Ovary (tissue), 9 donors: ENCODE results near the gene KRTAP5-4. TPM values are rescaled to one million over a fixed set of nuclear protein-coding genes. Genes with fewer than 3 reads are reported as not detected.
"Not testable (repeated sequence)": the region's sequence is repeated elsewhere in the genome, so short reads cannot be mapped to it uniquely, and the experiment has no call there.

Source experiments
- DNase-seq, 5 donors: peaks; one replicate each; pipeline ENCODE4 v3.0.0-alpha.2; 2019 to 2020
- H3K27ac ChIP-seq, 2 donors: fragments of 200-600 bp; one replicate each; pipeline versions ENCODE4 v1.5.1 to v1.8.0; 2019 to 2022
- H3K27me3 ChIP-seq: fragments of 200-600 bp; one replicate; pipeline ENCODE4 v1.8.0; 2022
- H3K36me3 ChIP-seq: fragments of 200-600 bp; sonication (generic); one replicate; pipeline ENCODE4 v1.5.1; 2019
- H3K4me1 ChIP-seq: one replicate; pipeline ENCODE4 v1.8.1; 2013; ENCODE audit warnings: mild to moderate bottlenecking, moderate library complexity; ENCODE audit not compliant: insufficient read depth
- H3K4me3 ChIP-seq: fragments of 200-600 bp; sonication (generic); one replicate; pipeline ENCODE4 v1.5.1; 2017
- H3K9me3 ChIP-seq, 2 donors: fragments of 200-600 bp in 1 of 2; sonication (generic) in 1 of 2; one replicate each; pipeline versions ENCODE4 v1.5.1 to v1.8.1; 2013 to 2019; ENCODE audit warnings: mild to moderate bottlenecking in 1 of 2, moderate library complexity in 1 of 2
- EP300 ChIP-seq: sonication (generic); formaldehyde crosslinking; IDR thresholded peaks from one replicate; pipeline ENCODE4 v1.6.1; 2017; ENCODE audit warnings: antibody characterized with exemption
- POLR2A ChIP-seq: fragments of 450-650 bp; IDR thresholded peaks from one replicate; pipeline ENCODE4 v1.6.1; 2017; ENCODE audit warnings: antibody characterized with exemption, mild to moderate bottlenecking, moderate library complexity
- WGBS, 3 donors: extraction: QIAGEN DNeasy Blood & Tissue Kit in 1 of 3; methylation state at CpG; one replicate each; pipeline versions ENCODE4 v1.1.5 to v1.1.7; 2013 to 2017; 5-methylcytosine and 5-hydroxymethylcytosine counted together
- intact Hi-C, 4 donors: fragments of 100-400 bp; cut with DNase I; formaldehyde crosslinking; loops; one replicate each; pipeline versions ENCODE4 v1.11.0 to v1.15.1; 2022 to 2023
- polyA plus RNA-seq, 2 donors: library from polyadenylated mRNA; stranded (reverse); fragments of 200-250 nt in 1 of 2; fragments of 350-450 nt in 1 of 2; fragmentation: Illumina TruSeq in 1 of 2; extraction: RNeasy Lipid Tissue Mini Kit (QIAGEN cat#74804) in 1 of 2; gene quantifications; one replicate each; pipeline ENCODE4 v1.2.3, GENCODE V29; 2013 to 2014
- total RNA-seq, 7 donors: library from RNA; depleted of rRNA in 2 of 7; stranded (reverse); fragments of >200 nt in 2 of 7; fragmentation: NEBNext Ultra II Directional in 3 of 7; extraction: Animal tissue kit (Norgen Biotek cat#: 25700) in 3 of 7; gene quantifications; one replicate each; pipeline versions ENCODE4 v1.1.0 to v1.2.4, GENCODE V29; 2016 to 2023
- TF ChIP-seq, protein P1 (sequence below), 3 donors: fragments of 450-650 bp in 2 of 3; fragments of 200-600 bp in 1 of 3; IDR thresholded peaks; one replicate each; pipeline versions ENCODE4 v1.5.1 to v1.8.0; 2016 to 2022; ENCODE audit warnings: antibody characterized with exemption in 3 of 3, mild to moderate bottlenecking in 1 of 3
- donor health status: DM: no; HTN: no; CAD: no; lungs with moderate emphysema.
- donor health status: DM: no; HTN: no; CAD: no.
- donor health status: Bipolar disorder and iron deficiency.
- donor health status: DM: yes; HTN: yes; CAD: no.
- donor health status: DM: no; HTN: no; CAD: no.
- donor health status: DM: yes; HTN: yes; CAD: no.

The KRTAP5-4 gene
- total and polyA plus RNA-seq, 9 donors: not detected

DNA sequence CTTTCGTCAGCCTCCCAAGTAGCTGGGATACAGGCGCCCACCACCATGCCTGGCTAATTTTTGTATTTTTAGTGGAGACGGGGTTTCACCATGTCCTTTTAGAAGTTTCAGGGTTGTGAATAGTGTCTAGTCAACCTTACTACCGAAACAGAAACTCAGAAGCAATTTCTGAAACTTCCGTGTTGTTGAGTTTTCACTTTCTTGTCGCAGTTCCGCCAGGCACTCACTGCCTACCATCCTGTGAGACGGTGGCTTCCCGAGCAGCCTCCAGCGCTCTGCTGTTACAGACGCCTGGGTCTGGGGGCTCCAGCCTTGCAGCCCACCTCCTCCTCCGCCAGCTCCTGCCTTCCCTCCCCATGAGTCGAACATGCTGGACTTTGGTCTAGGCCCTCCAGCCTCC is 16.0 kb downstream of the KRTAP5-4 start:
- intact Hi-C loops, H3K4me3 ChIP-seq, H3K4me1 ChIP-seq, DNase-seq, H3K9me3 ChIP-seq, H3K27ac ChIP-seq, H3K27me3 ChIP-seq, H3K36me3 ChIP-seq: not testable (repeated sequence)
- WGBS, 3 donors: 83 to 89% (median 84%) methylated on average over 13 of the region's 13 CpGs

DNA sequence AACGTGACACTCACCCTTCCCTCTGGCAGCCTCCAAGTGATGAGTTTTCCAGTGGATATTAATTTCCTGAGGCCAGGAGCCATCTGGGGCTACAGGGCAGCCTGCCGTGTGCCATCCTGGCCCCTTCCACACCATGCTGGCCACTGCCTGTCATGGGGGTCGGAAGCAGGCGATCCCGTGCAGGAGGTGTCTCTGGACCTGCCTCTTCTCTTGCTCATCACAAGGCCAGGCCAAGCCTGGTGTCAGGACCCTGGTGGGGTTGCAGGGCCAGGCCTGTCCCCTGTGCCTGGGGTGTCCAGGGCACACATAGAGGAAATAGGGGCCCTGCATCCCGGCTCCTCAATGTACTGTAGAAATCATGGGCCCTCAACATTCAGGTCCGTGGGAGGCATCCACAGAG is 17.2 kb downstream of the KRTAP5-4 start:
- Histone ChIP-seq H3K4me1 (no peaks in the 10 kb centered on the region), H3K36me3 (no peaks in the 10 kb centered on the region), H3K9me3 (no peaks in the 10 kb centered on the region), H3K27me3 (no peaks in the 10 kb centered on the region), H3K27ac (no peak overlapping the region), H3K4me3 (no peak overlapping the region)
- intact Hi-C loops: no loop called here
- WGBS, 3 donors: 83 to 87% (median 87%) methylated on average over 7 of the region's 7 CpGs
- no peak for DNase-seq
- TF ChIP-seq, protein P1, sequence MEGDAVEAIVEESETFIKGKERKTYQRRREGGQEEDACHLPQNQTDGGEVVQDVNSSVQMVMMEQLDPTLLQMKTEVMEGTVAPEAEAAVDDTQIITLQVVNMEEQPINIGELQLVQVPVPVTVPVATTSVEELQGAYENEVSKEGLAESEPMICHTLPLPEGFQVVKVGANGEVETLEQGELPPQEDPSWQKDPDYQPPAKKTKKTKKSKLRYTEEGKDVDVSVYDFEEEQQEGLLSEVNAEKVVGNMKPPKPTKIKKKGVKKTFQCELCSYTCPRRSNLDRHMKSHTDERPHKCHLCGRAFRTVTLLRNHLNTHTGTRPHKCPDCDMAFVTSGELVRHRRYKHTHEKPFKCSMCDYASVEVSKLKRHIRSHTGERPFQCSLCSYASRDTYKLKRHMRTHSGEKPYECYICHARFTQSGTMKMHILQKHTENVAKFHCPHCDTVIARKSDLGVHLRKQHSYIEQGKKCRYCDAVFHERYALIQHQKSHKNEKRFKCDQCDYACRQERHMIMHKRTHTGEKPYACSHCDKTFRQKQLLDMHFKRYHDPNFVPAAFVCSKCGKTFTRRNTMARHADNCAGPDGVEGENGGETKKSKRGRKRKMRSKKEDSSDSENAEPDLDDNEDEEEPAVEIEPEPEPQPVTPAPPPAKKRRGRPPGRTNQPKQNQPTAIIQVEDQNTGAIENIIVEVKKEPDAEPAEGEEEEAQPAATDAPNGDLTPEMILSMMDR (IDR thresholded peaks at IDR 0.05): no peak
- TF ChIP-seq EP300 (no peak), POLR2A (no peak)

DNA sequence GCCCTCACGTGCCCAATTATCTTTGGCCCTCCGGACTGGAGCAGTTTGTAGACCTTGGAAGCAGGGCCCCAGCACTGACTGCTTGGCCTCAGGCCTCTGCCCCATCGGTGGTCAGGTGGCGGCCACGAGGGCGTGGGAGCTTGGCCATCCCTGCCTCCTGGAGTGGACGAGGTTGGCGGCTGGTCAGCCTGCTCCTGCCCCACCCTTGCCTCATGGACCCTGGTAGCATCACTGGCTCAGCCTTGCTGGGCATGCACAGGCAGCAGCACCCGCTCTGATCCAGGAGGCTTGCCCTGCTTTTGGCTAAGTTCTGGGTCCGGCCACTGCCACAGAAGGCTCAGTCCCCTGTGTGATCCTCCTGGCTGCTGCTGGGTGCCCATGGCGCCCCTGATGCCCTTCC is 17.8 kb downstream of the KRTAP5-4 start:
- DNase-seq: no peak
- Histone ChIP-seq H3K27me3 (no peaks in the 10 kb centered on the region), H3K9me3 (no peaks in the 10 kb centered on the region), H3K4me1 (no peaks in the 10 kb centered on the region), H3K36me3 (no peaks in the 10 kb centered on the region), H3K4me3 (no peak overlapping the region), H3K27ac (no peak overlapping the region)
- 85 to 93% (median 88%) methylated on average over 7 to 11 of the region's 11 CpGs for WGBS, 3 donors
- intact Hi-C loops: no loop called here
- TF ChIP-seq EP300: no peak
- TF ChIP-seq, protein P1 (IDR thresholded peaks at IDR 0.05): no peak

DNA sequence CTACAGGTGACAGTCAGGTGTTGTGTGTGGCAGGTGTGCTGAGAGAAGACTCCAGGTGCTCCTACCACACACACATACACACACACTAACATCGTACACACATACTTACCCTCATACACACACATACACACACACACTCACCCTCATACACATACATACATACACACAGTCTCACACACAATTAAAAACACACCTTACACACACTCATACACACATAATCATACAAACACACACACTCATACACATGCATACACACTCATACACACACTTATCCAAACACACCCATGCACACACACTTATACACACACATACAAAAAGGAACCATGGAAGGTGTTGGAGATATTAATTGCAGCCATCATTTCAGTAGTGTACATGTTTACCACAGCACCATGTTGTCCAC is 18.3 kb downstream of the KRTAP5-4 start:
- intact Hi-C loops: no loop called here
- Histone ChIP-seq H3K27ac (no peak overlapping the region), H3K27me3 (no peaks in the 10 kb centered on the region), H3K4me1 (no peaks in the 10 kb centered on the region), H3K4me3 (no peak overlapping the region), H3K9me3 (no peaks in the 10 kb centered on the region), H3K36me3 (no peaks in the 10 kb centered on the region)
- 57 to 86% (median 76%) methylated on average over 1 of the region's 1 CpG for WGBS, 3 donors
- TF ChIP-seq EP300: no peak
- TF ChIP-seq, protein P1 (IDR thresholded peaks at IDR 0.05): no peak
- DNase-seq: no peak

DNA sequence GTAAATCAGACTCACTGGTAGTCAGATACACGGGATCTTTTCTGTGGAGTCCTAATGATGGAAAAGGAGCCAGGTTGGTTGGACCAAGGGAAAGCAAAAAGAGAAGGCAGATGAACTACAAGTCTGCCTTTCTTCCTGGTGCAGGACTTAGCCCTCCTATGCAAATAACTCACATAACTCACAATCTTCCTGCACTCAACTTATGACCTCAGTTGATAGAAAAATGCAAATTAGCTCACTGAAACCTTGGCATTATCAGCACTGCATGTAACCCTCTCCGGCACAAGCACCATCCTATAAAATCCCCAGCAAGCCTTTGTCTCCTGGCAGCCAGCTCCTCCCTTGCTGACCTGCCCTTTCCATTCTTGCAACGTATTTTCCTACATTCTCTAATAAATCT is 20.3 kb downstream of the KRTAP5-4 start:
- H3K27me3 ChIP-seq, intact Hi-C loops, DNase-seq, H3K36me3 ChIP-seq, H3K27ac ChIP-seq, H3K4me1 ChIP-seq, H3K4me3 ChIP-seq, H3K9me3 ChIP-seq: not testable (repeated sequence)
- 31 to 42% (median 33%) methylated on average over 3 of the region's 3 CpGs for WGBS, 3 donors

DNA sequence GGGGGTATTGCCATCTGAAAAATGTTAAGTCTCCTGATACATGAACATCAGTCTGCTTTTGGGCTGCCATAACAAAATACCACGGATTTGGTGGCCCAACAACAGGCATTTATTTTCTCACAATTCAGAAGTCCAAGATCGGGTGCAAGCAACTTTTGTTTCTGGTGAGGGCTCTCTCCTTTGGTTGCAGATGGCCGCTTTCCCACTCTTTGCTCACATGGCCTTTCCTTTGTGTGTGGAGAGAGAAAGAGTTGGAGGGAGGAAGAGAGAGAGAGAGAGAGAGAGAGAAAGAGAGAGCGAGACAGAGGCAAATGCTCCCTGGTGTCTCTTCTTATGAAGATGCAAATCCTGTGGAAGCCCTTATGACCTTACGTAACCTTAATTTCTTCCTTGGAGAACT is 21.3 kb downstream of the KRTAP5-4 start:
- no peaks in the 10 kb centered on the region for H3K27me3 ChIP-seq
- no peaks in the 10 kb centered on the region for H3K36me3 ChIP-seq
- TF ChIP-seq POLR2A: no peak
- no peak for DNase-seq
- intact Hi-C loops: no loop called here
- H3K27ac ChIP-seq: no peak overlapping the region
- no peak overlapping the region for H3K4me3 ChIP-seq
- H3K4me1 ChIP-seq: no peaks in the 10 kb centered on the region
- 69 to 79% (median 75%) methylated on average over 5 of the region's 5 CpGs for WGBS, 3 donors
- no peaks in the 10 kb centered on the region for H3K9me3 ChIP-seq
